Panc1 (cell line): ENCODE measurements around the gene TSNAX. TPM values are rescaled to one million over a fixed set of nuclear protein-coding genes. Genes with fewer than 3 reads are reported as not detected.

Experiments used
- ATAC-seq: fragments of 200-7000 bp; cut with Tn5 transposase; 2 replicates; pipeline ENCODE4 v1.9.1; 2020; ENCODE audit warnings: mild to moderate bottlenecking, moderate library complexity
- BruUV-seq: library from RNA; stranded (reverse); fragments of 400-500 nt; replicated peaks from 2 replicates; lab custom pipeline; 2021; lab: Mats Ljungman, UMichigan
- CTCF ChIA-PET: fragments of 300-600 bp; sonication (Branson Sonifier 250); formaldehyde crosslinking; loops from one replicate; lab custom pipeline; 2022; ENCODE audit warnings: antibody characterized with exemption; lab: Charles Lee
- POLR2A ChIA-PET: fragments of 300-600 bp; sonication (Branson Sonifier 250); formaldehyde crosslinking; loops from one replicate; lab custom pipeline; 2022; ENCODE audit warnings: antibody characterized with exemption; lab: Charles Lee
- DNase-seq: peaks from one replicate; pipeline ENCODE4 v3.0.0-alpha.2; 2010; ENCODE audit warnings: low read depth, low spot score
- H3K27ac ChIP-seq: 2 replicates; pipeline ENCODE4 v1.5.1; 2011; ENCODE audit warnings: mild to moderate bottlenecking, low read length, inconsistent platforms
- H3K27me3 ChIP-seq: fragments of 200-500 bp; sonication (Bioruptor generic); 2 replicates; pipeline ENCODE4 v1.6.0; 2014; ENCODE audit warnings: low read length, inconsistent platforms; ENCODE audit not compliant: control insufficient read depth, insufficient read depth
- H3K36me3 ChIP-seq: fragments of 200-500 bp; sonication (Bioruptor generic); 2 replicates; pipeline ENCODE4 v1.5.1; 2014; ENCODE audit warnings: inconsistent platforms, mild to moderate bottlenecking, low read length, moderate library complexity; ENCODE audit not compliant: control insufficient read depth, insufficient read depth
- H3K4me1 ChIP-seq: 2 replicates; pipeline ENCODE4 v1.5.1; 2011; ENCODE audit warnings: inconsistent platforms, mild to moderate bottlenecking, low read length, moderate library complexity; ENCODE audit not compliant: control insufficient read depth, insufficient read depth
- H3K4me3 ChIP-seq, 2 experiments: 2 replicates each; pipeline ENCODE4 v1.5.1; 2011 to 2012; ENCODE audit warnings: low read depth in 2 of 2, low read length in 2 of 2, mild to moderate bottlenecking in 2 of 2, inconsistent platforms in 1 of 2, moderate library complexity in 1 of 2
- H3K9me3 ChIP-seq: fragments of 200-500 bp; sonication (Bioruptor generic); 2 replicates; pipeline ENCODE4 v1.5.1; 2014; ENCODE audit warnings: low read depth, mild to moderate bottlenecking, inconsistent platforms, low read length, moderate library complexity; ENCODE audit not compliant: control insufficient read depth, insufficient read depth
- CTCF ChIP-seq: fragments of 450-650 bp; IDR thresholded peaks from 2 replicates; pipeline ENCODE4 v1.5.1; 2017; ENCODE audit warnings: mild to moderate bottlenecking
- POLR2AphosphoS5 ChIP-seq: IDR thresholded peaks from 2 replicates; pipeline ENCODE4 v1.6.1; 2012; ENCODE audit warnings: mild to moderate bottlenecking, low read depth, low read length, moderate library complexity
- REST ChIP-seq, 2 experiments: IDR thresholded peaks; 2 replicates each; pipeline ENCODE4 v1.6.1; 2011 to 2012; ENCODE audit warnings: low read depth in 2 of 2, control low read depth in 1 of 2, low read length in 1 of 2, mild to moderate bottlenecking in 1 of 2, moderate library complexity in 1 of 2; ENCODE audit not compliant: insufficient read depth in 1 of 2
- SIN3A ChIP-seq: IDR thresholded peaks from 2 replicates; pipeline ENCODE4 v1.6.1; 2012; ENCODE audit warnings: low read depth, mild to moderate bottlenecking, low read length, moderate library complexity, borderline replicate concordance; ENCODE audit not compliant: insufficient read depth
- TCF7L2 ChIP-seq: IDR thresholded peaks from 2 replicates; pipeline ENCODE4 v1.6.1; 2011; ENCODE audit warnings: mild to moderate bottlenecking, low read depth, low read length, inconsistent platforms
- in situ Hi-C: cut with HindIII; loops from 2 replicates; pipeline ENCODE4 v1.10.0; 2016; ENCODE audit warnings: low sequenced_read_pairs, low pct_unique_long_range_greater_than_20kb
- intact Hi-C: fragments of 100-400 bp; cut with micrococcal nuclease; formaldehyde crosslinking; loops from one replicate; pipeline ENCODE4 v1.10.0; 2022; ENCODE audit not compliant: unreplicated experiment
- total RNA-seq: library from RNA; stranded (reverse); gene quantifications from one replicate; pipeline ENCODE4 v1.2.1, GENCODE V29; 2021; ENCODE audit not compliant: unreplicated experiment

The TSNAX gene
- total RNA-seq, 1 experiment from 2014 or later: 40.0 TPM

GRCh38 chr1:231480008-231480407, 48.5 kb upstream of the TSNAX start:
- CTCF ChIA-PET: no interaction called here
- no peak for DNase-seq
- Histone ChIP-seq H3K9me3 (no peaks in the 10 kb centered on the region), H3K4me1 (no peaks in the 10 kb centered on the region), H3K27me3 (no peaks in the 10 kb centered on the region), H3K4me3 (no peak overlapping the region), H3K36me3 (no peaks in the 10 kb centered on the region), H3K27ac (no peak overlapping the region)
- BruUV-seq: no TSS peak
- no peak for ATAC-seq
- no peak for TF ChIP-seq REST (IDR thresholded peaks at IDR 0.05; ENCODE audit: insufficient read depth in 1 of 2, low read depth in 2 of 2, low read length in 1 of 2)
- no peak for TF ChIP-seq TCF7L2
- no peak for TF ChIP-seq CTCF
- no peak for TF ChIP-seq POLR2AphosphoS5
- no peak for TF ChIP-seq SIN3A
- intact Hi-C loops: no loop called here
- POLR2A ChIA-PET: no interaction called here
- in situ Hi-C loops: no loop called here

- no TSS peak for BruUV-seq
- ATAC-seq (no peak), DNase-seq (no peak)
- no peak for TF ChIP-seq CTCF
- no peak for TF ChIP-seq TCF7L2
- TF ChIP-seq POLR2AphosphoS5: no peak
- TF ChIP-seq SIN3A: no peak
- TF ChIP-seq REST (IDR thresholded peaks at IDR 0.05; ENCODE audit: insufficient read depth in 1 of 2, low read depth in 2 of 2, low read length in 1 of 2): no peak
- CTCF ChIA-PET: no interaction called here
- POLR2A ChIA-PET: no interaction called here
- Histone ChIP-seq H3K36me3 (no peaks in the 10 kb centered on the region), H3K4me1 (no peaks in the 10 kb centered on the region), H3K4me3 (no peak overlapping the region), H3K9me3 (no peaks in the 10 kb centered on the region), H3K27me3 (no peaks in the 10 kb centered on the region), H3K27ac (no peak overlapping the region)
- intact Hi-C loops: no loop called here
- in situ Hi-C loops: no loop called here
These were observed 47.2 kb upstream of the TSNAX start for GRCh38 chr1:231481289-231481688.
